Osteoblast (primary cell): Measurements from ENCODE around the gene ELP4. TPM values are rescaled to one million over a fixed set of nuclear protein-coding genes. Genes with fewer than 3 reads are reported as not detected.
A peak's percentile ranks its signal among the peaks of the same experiment; 100 is the strongest.

Experiments
- DNase-seq: peaks from one replicate; pipeline ENCODE4 v3.0.0; 2011; ENCODE audit warnings: low spot score, mixed read lengths; ENCODE audit not compliant: insufficient read length; ENCODE audit errors: missing footprints
- H2AFZ ChIP-seq: 2 replicates; pipeline ENCODE4 v1.6.0; 2011; ENCODE audit warnings: mild to moderate bottlenecking, low read length
- H3K27ac ChIP-seq: 2 replicates; pipeline ENCODE4 v1.5.1; 2011; ENCODE audit warnings: mild to moderate bottlenecking, low read depth, low read length, moderate library complexity
- H3K27me3 ChIP-seq: 2 replicates; pipeline ENCODE4 v1.6.0; 2012; ENCODE audit warnings: mild to moderate bottlenecking, control low read depth, inconsistent platforms, low read length, moderate library complexity; ENCODE audit not compliant: insufficient read depth
- H3K36me3 ChIP-seq: 2 replicates; pipeline ENCODE4 v1.5.1; 2011; ENCODE audit warnings: mild to moderate bottlenecking, low read length, control low read depth, moderate library complexity; ENCODE audit not compliant: insufficient read depth
- H3K4me1 ChIP-seq: 2 replicates; pipeline ENCODE4 v1.5.1; 2011; ENCODE audit warnings: mild to moderate bottlenecking, low read length, control low read depth, moderate library complexity; ENCODE audit not compliant: insufficient read depth
- H3K4me2 ChIP-seq: 2 replicates; pipeline ENCODE4 v1.6.0; 2011; ENCODE audit warnings: mild to moderate bottlenecking, low read length; ENCODE audit not compliant: insufficient read depth
- H3K4me3 ChIP-seq: fragments of 200-600 bp; sonication (generic); 3 replicates; pipeline ENCODE4 v1.5.1; 2012; ENCODE audit warnings: mild to moderate bottlenecking, low read length, inconsistent platforms; ENCODE audit not compliant: insufficient read depth
- H3K79me2 ChIP-seq: 2 replicates; pipeline ENCODE4 v1.6.0; 2012; ENCODE audit warnings: mild to moderate bottlenecking, low read length, control low read depth, inconsistent platforms; ENCODE audit not compliant: insufficient read depth
- H3K9me3 ChIP-seq: 2 replicates; pipeline ENCODE4 v1.5.1; 2011; ENCODE audit warnings: low read depth, low read length, control low read depth
- H4K20me1 ChIP-seq: 2 replicates; pipeline ENCODE4 v1.6.0; 2012; ENCODE audit warnings: mild to moderate bottlenecking, low read length, control low read depth; ENCODE audit not compliant: insufficient read depth
- CTCF ChIP-seq: IDR thresholded peaks from 2 replicates; pipeline ENCODE4 v1.5.1; 2011; ENCODE audit warnings: mild to moderate bottlenecking, low read depth, low read length, moderate library complexity; ENCODE audit errors: extremely low read depth
- total RNA-seq: library from RNA; depleted of rRNA; stranded (reverse); fragments of >200 nt; gene quantifications from 2 replicates; pipeline ENCODE4 v1.2.3, GENCODE V29; 2012

ELP4 gene
- total RNA-seq, 1 donor: 16.3 TPM

- Histone ChIP-seq H3K4me1 (no peaks in the 10 kb centered on the region), H4K20me1 (no peaks in the 10 kb centered on the region), H2AFZ (no peak overlapping the region), H3K36me3 (no peaks in the 10 kb centered on the region), H3K9me3 (no peaks in the 10 kb centered on the region), H3K4me2 (no peak overlapping the region), H3K4me3 (no peak overlapping the region), H3K27ac (no peak overlapping the region), H3K27me3 (no peaks in the 10 kb centered on the region), H3K79me2 (no peaks in the 10 kb centered on the region)
- peak; percentile 8 for DNase-seq
- TF ChIP-seq CTCF: no peak
These were observed 238.0 kb downstream of the ELP4 start for GRCh38 chr11:31747581-31747980.

GRCh38 chr11:31757260-31757835 is 247.8 kb downstream of the ELP4 start:
- Histone ChIP-seq H3K27me3 (no peaks in the 10 kb centered on the region), H3K4me3 (no peak overlapping the region), H4K20me1 (no peaks in the 10 kb centered on the region), H3K4me2 (no peak overlapping the region), H2AFZ (no peak overlapping the region), H3K79me2 (no peaks in the 10 kb centered on the region), H3K4me1 (no peaks in the 10 kb centered on the region), H3K27ac (no peak overlapping the region), H3K36me3 (no peaks in the 10 kb centered on the region), H3K9me3 (no peaks in the 10 kb centered on the region)
- no peak for TF ChIP-seq CTCF
- DNase-seq: no peak

- Histone ChIP-seq H3K36me3 (no peaks in the 10 kb centered on the region), H2AFZ (no peak overlapping the region), H3K27me3 (no peaks in the 10 kb centered on the region), H3K4me1 (no peaks in the 10 kb centered on the region), H3K79me2 (no peaks in the 10 kb centered on the region), H3K4me2 (no peak overlapping the region), H3K4me3 (no peak overlapping the region), H3K27ac (no peak overlapping the region), H3K9me3 (no peaks in the 10 kb centered on the region), H4K20me1 (no peaks in the 10 kb centered on the region)
- TF ChIP-seq CTCF: no peak
- no peak for DNase-seq
These were observed 252.1 kb downstream of the ELP4 start for GRCh38 chr11:31761636-31762035.

GRCh38 chr11:31763296-31763695 is 253.7 kb downstream of the ELP4 start:
- no peak overlapping the region for H2AFZ ChIP-seq
- H3K9me3 ChIP-seq: no peaks in the 10 kb centered on the region
- no peaks in the 10 kb centered on the region for H4K20me1 ChIP-seq
- no peak overlapping the region for H3K4me3 ChIP-seq
- H3K36me3 ChIP-seq: no peaks in the 10 kb centered on the region
- no peaks in the 10 kb centered on the region for H3K27me3 ChIP-seq
- no peak overlapping the region for H3K27ac ChIP-seq
- TF ChIP-seq CTCF: no peak
- no peak overlapping the region for H3K4me2 ChIP-seq
- no peaks in the 10 kb centered on the region for H3K79me2 ChIP-seq
- no peaks in the 10 kb centered on the region for H3K4me1 ChIP-seq
- DNase-seq: no peak
